Small intestine (tissue), 7 donors: ENCODE measurements around the gene LAMA2. TPM values are rescaled to one million over a fixed set of nuclear protein-coding genes. Genes with fewer than 3 reads are reported as not detected.

ENCODE experiments used
- DNase-seq, 2 donors: peaks; one replicate each; pipeline versions ENCODE4 v3.0.0 to v3.0.0-alpha.2; 2013
- FAIRE-seq: peaks from 2 replicates; lab custom pipeline; 2012; peaks lifted over from hg19 to GRCh38; lab: Jason Lieb, UNC
- H3K27ac ChIP-seq, 3 donors: one replicate each; pipeline ENCODE4 v1.5.1; 2013; ENCODE audit warnings: low read length in 2 of 3, mild to moderate bottlenecking in 2 of 3, control low read depth in 1 of 3, inconsistent platforms in 1 of 3, low read depth in 1 of 3, moderate library complexity in 1 of 3
- H3K27me3 ChIP-seq, 3 donors: one replicate each; pipeline ENCODE4 v1.6.1; 2013; ENCODE audit warnings: low read length in 3 of 3, inconsistent platforms in 1 of 3; ENCODE audit not compliant: control insufficient read depth in 3 of 3, insufficient read depth in 3 of 3
- H3K36me3 ChIP-seq, 3 donors: one replicate each; pipeline ENCODE4 v1.6.1; 2013; ENCODE audit warnings: low read length in 3 of 3, inconsistent platforms in 1 of 3, low read depth in 1 of 3, mild to moderate bottlenecking in 1 of 3, moderate library complexity in 1 of 3; ENCODE audit not compliant: control insufficient read depth in 3 of 3, insufficient read depth in 2 of 3
- H3K4me1 ChIP-seq, 3 donors: one replicate each; pipeline ENCODE4 v1.6.1; 2013; ENCODE audit warnings: low read length in 2 of 3, inconsistent platforms in 1 of 3, low read depth in 1 of 3, mild to moderate bottlenecking in 1 of 3, moderate library complexity in 1 of 3; ENCODE audit not compliant: control insufficient read depth in 3 of 3, insufficient read depth in 2 of 3
- H3K4me3 ChIP-seq, 3 donors: one replicate each; pipeline ENCODE4 v1.5.1; 2013; ENCODE audit warnings: low read length in 3 of 3, control low read depth in 1 of 3, inconsistent platforms in 1 of 3, low read depth in 1 of 3, mild to moderate bottlenecking in 1 of 3, moderate library complexity in 1 of 3
- H3K9me3 ChIP-seq, 2 donors: one replicate each; pipeline ENCODE4 v1.6.1; 2013; ENCODE audit warnings: low read depth in 1 of 2, low read length in 1 of 2; ENCODE audit not compliant: control insufficient read depth in 2 of 2, insufficient read depth in 1 of 2
- WGBS, 3 donors: extraction: QIAGEN DNeasy Blood & Tissue Kit; methylation state at CpG; one replicate each; pipeline ENCODE4 v1.1.7; 2013; 5-methylcytosine and 5-hydroxymethylcytosine counted together
- polyA plus RNA-seq, 4 donors: library from polyadenylated mRNA; stranded (reverse) in 3 of 4; unstranded in 1 of 4; fragments of 200-250 nt in 3 of 4; fragments of 120-200 nt in 1 of 4; gene quantifications; one replicate each; pipeline versions ENCODE4 v1.2.1 to v1.2.3, GENCODE V29; 2013
- donor health status: healthy with polysubstance abuse.
- donor health status: control.
- donor health status: control.
- donor health status: Bipolar disorder and iron deficiency.
- donor health status: healthy.

The LAMA2 gene
- polyA plus RNA-seq, 4 donors = 0.67 to 12.7 (median 1.1) TPM

GRCh38 chr6:128919412-128920180 lies 36.7 kb downstream of the LAMA2 start:
- 81 to 89% (median 85%) methylated on average over 2 of the region's 2 CpGs for WGBS, 3 donors
- DNase-seq (no peak), FAIRE-seq (no peak)
- no peak overlapping the region for H3K4me3 ChIP-seq
- H3K36me3 ChIP-seq = no peaks in the 10 kb centered on the region
- H3K4me1 ChIP-seq = no peaks in the 10 kb centered on the region
- H3K27me3 ChIP-seq = no peaks in the 10 kb centered on the region
- H3K27ac ChIP-seq = no peak overlapping the region
- H3K9me3 ChIP-seq = peaks cover 0 to 3% of the 10 kb centered on the region in 2 donors

GRCh38 chr6:128925765-128926164 lies 42.8 kb downstream of the LAMA2 start:
- no peaks in the 10 kb centered on the region for H3K36me3 ChIP-seq
- H3K27me3 ChIP-seq = peaks cover 0 to 6% (median 0%) of the 10 kb centered on the region in 3 donors
- no peak for DNase-seq
- H3K9me3 ChIP-seq = peaks cover 0 to 3% of the 10 kb centered on the region in 2 donors
- no peak overlapping the region for H3K27ac ChIP-seq
- no peak for FAIRE-seq
- H3K4me1 ChIP-seq = no peaks in the 10 kb centered on the region
- 59 to 80% (median 71%) methylated on average over 1 of the region's 1 CpG for WGBS, 3 donors
- no peak overlapping the region for H3K4me3 ChIP-seq

GRCh38 chr6:128929869-128930268 lies 46.9 kb downstream of the LAMA2 start:
- peaks cover 0 to 6% (median 0%) of the 10 kb centered on the region in 3 donors for H3K27me3 ChIP-seq
- no peak for FAIRE-seq

GRCh38 chr6:128930321-128930720 lies 47.4 kb downstream of the LAMA2 start:
- Histone ChIP-seq H3K4me3 (no peak overlapping the region), H3K9me3 (no peaks in the 10 kb centered on the region), H3K4me1 (no peaks in the 10 kb centered on the region), H3K27me3 (peaks cover 0 to 6% (median 0%) of the 10 kb centered on the region in 3 donors), H3K36me3 (no peaks in the 10 kb centered on the region), H3K27ac (no peak overlapping the region)
- FAIRE-seq (no peak), DNase-seq (no peak)
- WGBS, 3 donors = 67 to 77% (median 71%) methylated on average over 5 of the region's 5 CpGs

More at GRCh38 chr6:128929869-128930268, 46.9 kb downstream of the LAMA2 start:
- DNase-seq = no peak
- Histone ChIP-seq H3K9me3 (no peaks in the 10 kb centered on the region), H3K27ac (no peak overlapping the region), H3K4me3 (no peak overlapping the region), H3K36me3 (no peaks in the 10 kb centered on the region), H3K4me1 (no peaks in the 10 kb centered on the region)
- 53 to 79% (median 64%) methylated on average over 21 to 34 of the region's 34 CpGs for WGBS, 3 donors

GRCh38 chr6:128932061-128932460 lies 49.1 kb downstream of the LAMA2 start:
- no peak for DNase-seq
- no peak overlapping the region for H3K27ac ChIP-seq
- no peak overlapping the region for H3K4me3 ChIP-seq
- H3K9me3 ChIP-seq = no peaks in the 10 kb centered on the region
- H3K27me3 ChIP-seq = peaks cover 0 to 6% (median 0%) of the 10 kb centered on the region in 3 donors
- 63 to 69% (median 66%) methylated on average over 1 of the region's 1 CpG for WGBS, 3 donors
- no peaks in the 10 kb centered on the region for H3K4me1 ChIP-seq
- H3K36me3 ChIP-seq = no peaks in the 10 kb centered on the region
- no peak for FAIRE-seq

- Histone ChIP-seq H3K36me3 (no peaks in the 10 kb centered on the region), H3K27ac (no peak overlapping the region), H3K9me3 (no peaks in the 10 kb centered on the region), H3K4me3 (no peak overlapping the region), H3K4me1 (no peaks in the 10 kb centered on the region), H3K27me3 (no peaks in the 10 kb centered on the region)
- DNase-seq = no peak
- 30 to 52% (median 51%) methylated on average over 1 of the region's 1 CpG for WGBS, 3 donors
- FAIRE-seq = no peak
Observed at GRCh38 chr6:128950864-128951263, 67.9 kb downstream of the LAMA2 start.

GRCh38 chr6:128952902-128953301 lies 70.0 kb downstream of the LAMA2 start:
- H3K9me3 ChIP-seq = no peaks in the 10 kb centered on the region
- 88 to 91% (median 89%) methylated on average over 3 of the region's 3 CpGs for WGBS, 3 donors
- H3K4me1 ChIP-seq = no peaks in the 10 kb centered on the region
- no peak overlapping the region for H3K27ac ChIP-seq
- H3K36me3 ChIP-seq = no peaks in the 10 kb centered on the region
- FAIRE-seq (no peak), DNase-seq (no peak)
- no peak overlapping the region for H3K4me3 ChIP-seq
- no peaks in the 10 kb centered on the region for H3K27me3 ChIP-seq

GRCh38 chr6:128954308-128955043 lies 71.5 kb downstream of the LAMA2 start:
- WGBS, 3 donors = 81 to 83% (median 82%) methylated on average over 1 of the region's 1 CpG

More at GRCh38 chr6:128954308-128955043, 71.5 kb downstream of the LAMA2 start:
- Histone ChIP-seq H3K36me3 (no peaks in the 10 kb centered on the region), H3K4me3 (no peak overlapping the region), H3K9me3 (no peaks in the 10 kb centered on the region), H3K27me3 (no peaks in the 10 kb centered on the region), H3K4me1 (no peaks in the 10 kb centered on the region), H3K27ac (no peak overlapping the region)
- DNase-seq (no peak), FAIRE-seq (no peak)
